Measurements from ENCODE around the gene ELF1. TPM values are rescaled to one million over a fixed set of nuclear protein-coding genes. Genes with fewer than 3 reads are reported as not detected.

Gene ELF1
- total and polyA plus RNA-seq, 2 of the 4 experiments (the other 2 are of a cell fraction) = 25.4 to 27.6 TPM

DNA sequence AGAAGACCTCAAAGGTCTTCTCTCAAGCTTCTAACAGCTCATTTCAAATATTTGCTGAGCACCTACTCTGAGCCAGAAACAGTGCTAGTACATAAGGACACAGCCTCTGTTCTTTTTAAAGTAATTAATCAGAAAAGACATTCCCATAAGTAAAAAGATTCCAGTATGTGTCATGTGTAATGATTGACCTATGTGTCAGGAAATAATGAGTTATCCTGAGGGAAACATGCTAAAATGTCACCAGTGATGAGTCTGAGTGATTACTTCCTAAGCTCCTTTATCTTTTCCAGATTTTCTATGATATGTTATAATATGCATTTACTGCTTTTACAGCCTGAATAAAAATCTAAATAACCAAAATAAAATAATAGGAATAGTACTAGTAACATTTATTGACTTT lies 122.1 kb downstream of the ELF1 start:
- H3K4me1 ChIP-seq (ENCODE audit: control insufficient read depth, insufficient read depth, low read length) = no peaks in the 10 kb centered on the region
- POLR2A ChIA-PET (ENCODE audit: unreplicated experiment) = interaction anchor here (1.0 kb wide), 1 partner anchor 19 kb away, joined by 3 read pairs; no protein-coding TSS in a partner anchor
- dilution Hi-C loops (cut with HindIII; ENCODE audit: low sequenced_read_pairs, unreplicated experiment) = no loop called here

More for the DNA sequence above, 122.1 kb downstream of the ELF1 start:
- no peak overlapping the region for H2AK9ac ChIP-seq (replicated peaks; ENCODE audit: low read depth, low read length, poor library complexity)
- no peak overlapping the region for H2BK20ac ChIP-seq (ENCODE audit: low read depth, low read length)
- H3K4ac ChIP-seq (ENCODE audit: low read depth, low read length) = no peak overlapping the region
- no peak overlapping the region for H2BK15ac ChIP-seq (ENCODE audit: low read depth, low read length)
- no peaks in the 10 kb centered on the region for H3K9me1 ChIP-seq (ENCODE audit: insufficient read depth, low read length)
- H3K4me2 ChIP-seq (ENCODE audit: low read depth, low read length) = no peak overlapping the region
- H3K9me3 ChIP-seq (ENCODE audit: control insufficient read depth, insufficient read depth, low read length) = no peaks in the 10 kb centered on the region
- no peak overlapping the region for H2BK5ac ChIP-seq (ENCODE audit: low read depth, low read length, poor library complexity, severe bottlenecking)
- H4K91ac ChIP-seq (ENCODE audit: insufficient read depth, low read depth, low read length) = no peak overlapping the region
- H3K14ac ChIP-seq (replicated peaks; ENCODE audit: low read depth, low read length) = no peak overlapping the region
- no peak overlapping the region for H3K23ac ChIP-seq (ENCODE audit: low read depth, low read length)
- H4K8ac ChIP-seq (ENCODE audit: low read depth in 2 of 2, low read length in 2 of 2) = no peak overlapping the region
- H3K18ac ChIP-seq (ENCODE audit: low read depth, low read length) = no peak overlapping the region
- H3K36me3 ChIP-seq (ENCODE audit: control insufficient read depth, insufficient read depth, low read length) = no peaks in the 10 kb centered on the region
- no peak overlapping the region for H3K27ac ChIP-seq (ENCODE audit: insufficient read depth, low read length)
- no peak for ATAC-seq (ENCODE audit: low read depth)
- H2AFZ ChIP-seq (replicated peaks; ENCODE audit: low read length, poor library complexity) = no peak overlapping the region
- no peak overlapping the region for H4K5ac ChIP-seq (ENCODE audit: low read depth, low read length)
- no peak overlapping the region for H3K56ac ChIP-seq (ENCODE audit: extremely low read depth, insufficient read depth, low read length)
- no peak overlapping the region for H3K9ac ChIP-seq (ENCODE audit: low read depth, low read length)
- intact Hi-C loops (cut with micrococcal nuclease) = no loop called here
- H3K27me3 ChIP-seq (ENCODE audit: control insufficient read depth, insufficient read depth, low read length) = no peaks in the 10 kb centered on the region
- DNase-seq = no peak
- H3K79me1 ChIP-seq (ENCODE audit: low read depth in 1 of 2, low read length in 2 of 2) = 0 out of 4 replicates have a peak, but pooled peaks cover 0 to 5% of the 10 kb centered on the region in 2 experiments
- H2AK5ac ChIP-seq (ENCODE audit: low read depth, low read length) = no peak overlapping the region
- no peak overlapping the region for H2BK120ac ChIP-seq (ENCODE audit: low read depth, low read length)
- H3K4me3 ChIP-seq (ENCODE audit: insufficient read depth, low read depth, low read length) = no peak overlapping the region
- in situ Hi-C loops (cut with MboI; ENCODE audit: low sequenced_read_pairs) = no loop called here
- no peaks in the 10 kb centered on the region for H4K20me1 ChIP-seq (ENCODE audit: insufficient read depth, low read length)
- CTCF ChIA-PET = no interaction called here
- no peak for TF ChIP-seq FOS (IDR thresholded peaks at IDR 0.05; ENCODE audit: low read depth, low read length)
- TF ChIP-seq CEBPB (IDR thresholded peaks at IDR 0.05; ENCODE audit: low read depth, low read length) = no peak
- TF ChIP-seq RAD21 (IDR thresholded peaks at IDR 0.05; ENCODE audit: low read length) = no peak
- no peak for TF ChIP-seq SMC3 (IDR thresholded peaks at IDR 0.05; ENCODE audit: low read depth, low read length)
- no peak for TF ChIP-seq MAZ (IDR thresholded peaks at IDR 0.05; ENCODE audit: borderline replicate concordance, low read depth, low read length)
- no peak for TF ChIP-seq CHD1 (IDR thresholded peaks at IDR 0.05; ENCODE audit: low read depth, low read length)
- TF ChIP-seq, protein P1, sequence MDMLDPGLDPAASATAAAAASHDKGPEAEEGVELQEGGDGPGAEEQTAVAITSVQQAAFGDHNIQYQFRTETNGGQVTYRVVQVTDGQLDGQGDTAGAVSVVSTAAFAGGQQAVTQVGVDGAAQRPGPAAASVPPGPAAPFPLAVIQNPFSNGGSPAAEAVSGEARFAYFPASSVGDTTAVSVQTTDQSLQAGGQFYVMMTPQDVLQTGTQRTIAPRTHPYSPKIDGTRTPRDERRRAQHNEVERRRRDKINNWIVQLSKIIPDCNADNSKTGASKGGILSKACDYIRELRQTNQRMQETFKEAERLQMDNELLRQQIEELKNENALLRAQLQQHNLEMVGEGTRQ (IDR thresholded peaks at IDR 0.05; ENCODE audit: low read depth, low read length) = no peak
- no peak for TF ChIP-seq RFX5 (IDR thresholded peaks at IDR 0.05; ENCODE audit: low read depth, low read length)
- no peak for TF ChIP-seq POLR2A (IDR thresholded peaks at IDR 0.05; ENCODE audit: low read depth, low read length)
- TF ChIP-seq, protein P2, sequence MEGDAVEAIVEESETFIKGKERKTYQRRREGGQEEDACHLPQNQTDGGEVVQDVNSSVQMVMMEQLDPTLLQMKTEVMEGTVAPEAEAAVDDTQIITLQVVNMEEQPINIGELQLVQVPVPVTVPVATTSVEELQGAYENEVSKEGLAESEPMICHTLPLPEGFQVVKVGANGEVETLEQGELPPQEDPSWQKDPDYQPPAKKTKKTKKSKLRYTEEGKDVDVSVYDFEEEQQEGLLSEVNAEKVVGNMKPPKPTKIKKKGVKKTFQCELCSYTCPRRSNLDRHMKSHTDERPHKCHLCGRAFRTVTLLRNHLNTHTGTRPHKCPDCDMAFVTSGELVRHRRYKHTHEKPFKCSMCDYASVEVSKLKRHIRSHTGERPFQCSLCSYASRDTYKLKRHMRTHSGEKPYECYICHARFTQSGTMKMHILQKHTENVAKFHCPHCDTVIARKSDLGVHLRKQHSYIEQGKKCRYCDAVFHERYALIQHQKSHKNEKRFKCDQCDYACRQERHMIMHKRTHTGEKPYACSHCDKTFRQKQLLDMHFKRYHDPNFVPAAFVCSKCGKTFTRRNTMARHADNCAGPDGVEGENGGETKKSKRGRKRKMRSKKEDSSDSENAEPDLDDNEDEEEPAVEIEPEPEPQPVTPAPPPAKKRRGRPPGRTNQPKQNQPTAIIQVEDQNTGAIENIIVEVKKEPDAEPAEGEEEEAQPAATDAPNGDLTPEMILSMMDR (conservative IDR thresholded peaks at IDR 0.05; ENCODE audit: low read depth, low read length) = no peak
- TF ChIP-seq MAFK (IDR thresholded peaks at IDR 0.05; ENCODE audit: low read depth, low read length) = no peak
- TF ChIP-seq BHLHE40 (IDR thresholded peaks at IDR 0.05; ENCODE audit: low read depth, low read length) = no peak
- TF ChIP-seq MXI1 (IDR thresholded peaks at IDR 0.05; ENCODE audit: borderline replicate concordance, low read depth, low read length) = no peak
- TF ChIP-seq NFE2L2 (IDR thresholded peaks at IDR 0.05; ENCODE audit: low read depth, low read length) = no peak
- BruUV-seq (replicated peaks) = no TSS peak
